Panc1 (cell line): ENCODE measurements around the gene PDCL3.

Experiments used
- CTCF ChIP-seq: fragments of 450-650 bp; IDR thresholded peaks from 2 replicates; pipeline ENCODE4 v1.5.1; 2017; ENCODE audit warnings: mild to moderate bottlenecking
- POLR2AphosphoS5 ChIP-seq: IDR thresholded peaks from 2 replicates; pipeline ENCODE4 v1.6.1; 2012; ENCODE audit warnings: mild to moderate bottlenecking, low read depth, low read length, moderate library complexity
- REST ChIP-seq, 2 experiments: IDR thresholded peaks; 2 replicates each; pipeline ENCODE4 v1.6.1; 2011 to 2012; ENCODE audit warnings: low read depth in 2 of 2, control low read depth in 1 of 2, low read length in 1 of 2, mild to moderate bottlenecking in 1 of 2, moderate library complexity in 1 of 2; ENCODE audit not compliant: insufficient read depth in 1 of 2
- TCF7L2 ChIP-seq: IDR thresholded peaks from 2 replicates; pipeline ENCODE4 v1.6.1; 2011; ENCODE audit warnings: mild to moderate bottlenecking, low read depth, low read length, inconsistent platforms

GRCh38 chr2:100603948-100604633 is 41.3 kb downstream of the PDCL3 start:
- TF ChIP-seq CTCF (no peak), REST (IDR thresholded peaks at IDR 0.05; ENCODE audit: insufficient read depth in 1 of 2, low read depth in 2 of 2, low read length in 1 of 2) (no peak), POLR2AphosphoS5 (no peak), TCF7L2 (no peak)
